WI38 (cell line): ENCODE results near the gene TNS4.

ENCODE experiments used
- H3K4me3 ChIP-seq: 2 replicates; pipeline ENCODE4 v1.5.1; 2011; ENCODE audit warnings: low read depth, mild to moderate bottlenecking, control low read depth, low read length
- CTCF ChIP-seq: IDR thresholded peaks from 2 replicates; pipeline ENCODE4 v1.5.1; 2012; ENCODE audit warnings: low read depth, mild to moderate bottlenecking, control low read depth, low read length

The TNS4 gene

GRCh38 chr17:40456396-40456951 is 44.9 kb downstream of the TNS4 start:
- H3K4me3 ChIP-seq = no peak overlapping the region
- TF ChIP-seq CTCF = no peak

- no peak overlapping the region for H3K4me3 ChIP-seq
- no peak for TF ChIP-seq CTCF
Observed at GRCh38 chr17:40454613-40454995, 46.8 kb downstream of the TNS4 start.

GRCh38 chr17:40453881-40454612 is 47.4 kb downstream of the TNS4 start:
- H3K4me3 ChIP-seq = no peak overlapping the region

GRCh38 chr17:40452921-40453378 is 48.5 kb downstream of the TNS4 start:
- no peak overlapping the region for H3K4me3 ChIP-seq
- TF ChIP-seq CTCF = no peak

More at GRCh38 chr17:40453881-40454612, 47.4 kb downstream of the TNS4 start:
- TF ChIP-seq CTCF = no peak

GRCh38 chr17:40452216-40452787 is 49.1 kb downstream of the TNS4 start:
- no peak for TF ChIP-seq CTCF
- no peak overlapping the region for H3K4me3 ChIP-seq

GRCh38 chr17:40451420-40451819 is 50.0 kb downstream of the TNS4 start:
- TF ChIP-seq CTCF = no peak
- no peak overlapping the region for H3K4me3 ChIP-seq

- H3K4me3 ChIP-seq = no peak overlapping the region
- peak; percentile 57 for TF ChIP-seq CTCF
Observed at GRCh38 chr17:40450175-40450574, 51.2 kb downstream of the TNS4 start.
